ACC112 (cell line): ENCODE results near the gene INTS2.
"Not testable (repeated sequence)": the region's sequence is repeated elsewhere in the genome, so short reads cannot be mapped to it uniquely, and the experiment has no call there.

Experiments used
- H2AFZ ChIP-seq: fragments of 200-600 bp; sonication (generic); one replicate; pipeline ENCODE4 v1.6.0; 2017; ENCODE audit warnings: antibody characterized with exemption, low read length; ENCODE audit not compliant: unreplicated experiment
- H3K27ac ChIP-seq: fragments of 200-600 bp; sonication (generic); 2 replicates; pipeline ENCODE4 v1.5.1; 2014; ENCODE audit warnings: low read depth, mild to moderate bottlenecking, antibody characterized with exemption, low read length, moderate library complexity
- H3K27me3 ChIP-seq: fragments of 200-600 bp; sonication (generic); 2 replicates; pipeline ENCODE4 v1.6.1; 2014; ENCODE audit warnings: mild to moderate bottlenecking, antibody characterized with exemption, low read length, moderate library complexity, mixed read lengths; ENCODE audit not compliant: insufficient read depth
- H3K36me3 ChIP-seq: fragments of 200-600 bp; sonication (generic); 2 replicates; pipeline ENCODE4 v1.6.1; 2016; ENCODE audit warnings: mild to moderate bottlenecking, antibody characterized with exemption, low read length, moderate library complexity, mixed read lengths; ENCODE audit not compliant: insufficient read depth
- H3K4me1 ChIP-seq: fragments of 200-600 bp; sonication (generic); one replicate; pipeline ENCODE4 v1.6.1; 2016; ENCODE audit warnings: low read length, mixed read lengths; ENCODE audit not compliant: insufficient read depth, unreplicated experiment, control insufficient read depth
- H3K4me3 ChIP-seq: fragments of 200-600 bp; sonication (generic); 2 replicates; pipeline ENCODE4 v1.5.1; 2014; ENCODE audit warnings: mild to moderate bottlenecking, low read depth, low read length
- H3K79me2 ChIP-seq: fragments of 200-600 bp; sonication (generic); one replicate; pipeline ENCODE4 v1.6.0; 2016; ENCODE audit warnings: low read length; ENCODE audit not compliant: control insufficient read depth, unreplicated experiment, insufficient read depth

Gene INTS2

DNA sequence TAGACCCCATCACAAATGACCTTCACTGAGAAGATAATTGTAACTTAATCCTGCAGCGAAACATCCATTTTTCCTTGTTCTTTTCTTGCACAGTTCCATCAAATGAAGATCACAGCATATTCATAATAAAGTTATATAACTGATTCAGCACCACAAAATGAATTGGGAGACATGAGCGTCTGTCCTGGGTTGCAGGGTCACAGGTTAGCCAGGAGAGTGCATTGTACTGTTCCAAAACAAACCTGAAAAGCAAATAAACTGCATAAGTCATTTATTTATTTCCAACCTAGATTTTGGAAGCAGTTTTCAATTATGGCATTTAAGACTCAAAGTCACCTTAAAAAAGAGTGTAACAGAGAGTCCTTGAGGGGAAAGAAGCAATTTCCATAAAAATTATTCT is 18.6 kb upstream of the INTS2 start:
- H3K4me1 ChIP-seq = no peaks in the 10 kb centered on the region
- H3K79me2 ChIP-seq = no peaks in the 10 kb centered on the region
- no peak overlapping the region for H3K4me3 ChIP-seq
- H3K27me3 ChIP-seq = no peaks in the 10 kb centered on the region
- no peak overlapping the region for H3K27ac ChIP-seq
- peaks cover 21% of the 10 kb centered on the region for H3K36me3 ChIP-seq
- no peak overlapping the region for H2AFZ ChIP-seq

DNA sequence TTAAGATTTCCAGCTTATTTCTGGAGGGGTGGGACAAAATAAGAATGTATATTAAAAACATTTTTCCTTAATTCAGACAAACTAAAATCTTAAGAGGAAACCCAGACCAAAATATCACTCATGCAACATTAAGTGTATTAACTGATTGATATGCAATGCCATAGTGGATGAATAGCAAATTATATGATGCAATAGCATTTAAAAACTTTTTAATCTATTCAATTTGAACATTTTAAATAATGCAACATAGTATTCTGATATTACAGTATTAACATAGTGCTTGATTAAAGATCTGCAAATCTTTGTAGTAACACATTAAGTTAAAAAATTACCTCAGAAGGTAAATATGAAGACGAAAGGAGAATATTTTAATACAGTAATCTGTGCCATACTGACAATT is 15.3 kb upstream of the INTS2 start:
- peaks cover 17% of the 10 kb centered on the region for H3K36me3 ChIP-seq
- no peaks in the 10 kb centered on the region for H3K79me2 ChIP-seq
- no peak overlapping the region for H3K27ac ChIP-seq
- no peak overlapping the region for H2AFZ ChIP-seq
- H3K4me3 ChIP-seq = no peak overlapping the region
- H3K27me3 ChIP-seq = no peaks in the 10 kb centered on the region
- no peaks in the 10 kb centered on the region for H3K4me1 ChIP-seq

DNA sequence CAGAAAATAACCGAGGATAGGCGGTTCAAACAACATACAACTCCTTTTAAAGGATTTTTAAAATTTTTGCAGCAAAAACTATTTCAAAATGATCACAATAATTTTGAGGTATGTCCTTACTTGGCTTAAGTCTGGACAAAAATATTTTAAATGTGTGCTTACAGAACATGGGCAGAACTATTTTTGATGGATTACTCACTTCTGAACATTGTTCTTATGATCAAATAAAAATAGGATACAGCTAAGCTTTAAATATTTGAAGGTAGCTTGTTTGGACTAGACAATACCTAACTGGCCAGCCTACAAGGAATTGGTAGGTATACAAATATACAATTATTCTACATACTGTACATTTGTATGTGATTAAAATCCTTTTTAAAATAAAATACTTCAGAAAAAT is 14.3 kb upstream of the INTS2 start:
- no peak overlapping the region for H3K4me3 ChIP-seq
- peaks cover 16% of the 10 kb centered on the region for H3K36me3 ChIP-seq
- no peaks in the 10 kb centered on the region for H3K27me3 ChIP-seq
- H2AFZ ChIP-seq = no peak overlapping the region
- H3K4me1 ChIP-seq = no peaks in the 10 kb centered on the region
- H3K79me2 ChIP-seq = no peaks in the 10 kb centered on the region
- no peak overlapping the region for H3K27ac ChIP-seq

DNA sequence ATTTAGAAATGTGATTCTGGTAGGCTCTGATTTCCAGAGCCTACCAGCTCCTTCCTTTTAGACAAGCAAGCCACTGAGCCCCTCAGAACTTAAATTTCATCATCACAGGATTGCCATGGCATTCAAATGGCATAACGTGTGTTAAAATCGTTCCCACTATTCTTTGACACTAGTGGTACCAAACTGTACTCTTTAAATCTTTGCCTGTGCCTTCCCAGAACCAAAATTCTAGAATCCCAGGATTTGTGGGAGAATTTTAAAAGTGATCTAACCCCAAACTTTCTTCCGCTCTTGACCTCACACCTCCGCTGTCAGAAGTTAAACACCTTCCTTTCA is 287 bp upstream of the INTS2 start:
- Histone ChIP-seq H3K4me3 (peak overlapping the region; percentile 79), H3K79me2 (peaks cover 12% of the 10 kb centered on the region), H3K36me3 (0 out of 2 replicates have a peak, but pooled peaks cover 10% of the 10 kb centered on the region), H2AFZ (peak overlapping the region; percentile 96), H3K27me3 (no peaks in the 10 kb centered on the region), H3K27ac (peak overlapping the region; percentile 37; the same call in 1 of the 2 replicates), H3K4me1 (peaks cover 10% of the 10 kb centered on the region)

DNA sequence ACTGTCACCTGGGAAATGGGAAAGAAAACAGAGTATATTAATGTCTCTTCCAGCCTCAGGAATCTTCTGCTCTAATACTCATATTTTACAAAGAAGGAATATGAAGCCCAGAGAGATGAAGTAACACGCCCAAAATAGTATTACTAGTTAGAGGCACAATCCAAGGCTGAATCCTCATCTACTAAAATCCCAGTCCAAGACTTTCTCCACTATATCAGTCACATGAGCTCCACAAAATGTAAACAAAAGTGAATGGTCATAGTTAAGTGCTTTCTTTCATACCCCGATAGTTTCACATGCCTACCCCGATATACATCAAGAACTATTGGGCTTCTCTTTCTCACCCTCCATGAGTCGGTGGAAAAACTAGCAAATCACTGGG is 965 bp downstream of the INTS2 start:
- Histone ChIP-seq H3K27me3 (no peaks in the 10 kb centered on the region), H3K4me3 (peak overlapping the region; percentile 79), H3K79me2 (peaks cover 12% of the 10 kb centered on the region), H2AFZ (peak overlapping the region; percentile 96), H3K4me1 (peaks cover 10% of the 10 kb centered on the region), H3K36me3 (0 out of 2 replicates have a peak, but pooled peaks cover 13% of the 10 kb centered on the region), H3K27ac (peak overlapping the region; percentile 61)

DNA sequence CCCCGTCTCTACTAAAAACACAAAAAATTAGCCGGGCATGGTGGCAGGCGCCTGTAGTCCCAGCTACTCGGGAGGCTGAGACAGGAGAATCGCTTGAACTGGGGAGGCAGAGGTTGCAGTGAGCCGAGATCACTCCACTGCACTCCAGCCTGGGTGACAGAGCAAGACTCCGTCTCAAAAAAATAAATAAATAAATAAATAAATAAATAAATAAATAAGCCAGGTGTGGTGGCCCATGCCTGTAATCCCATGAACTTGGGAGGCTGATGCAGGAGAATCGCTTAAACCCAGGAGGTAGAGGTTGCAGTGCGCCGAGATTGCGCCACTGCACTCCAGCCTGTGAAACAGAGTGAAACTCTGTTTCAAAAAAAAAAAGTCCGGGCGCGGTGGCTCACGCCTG is 12.6 kb downstream of the INTS2 start:
- H3K4me3 ChIP-seq, H3K4me1 ChIP-seq, H3K27me3 ChIP-seq, H2AFZ ChIP-seq, H3K79me2 ChIP-seq, H3K27ac ChIP-seq: not testable (repeated sequence)
- peaks cover 21% of the 10 kb centered on the region for H3K36me3 ChIP-seq

DNA sequence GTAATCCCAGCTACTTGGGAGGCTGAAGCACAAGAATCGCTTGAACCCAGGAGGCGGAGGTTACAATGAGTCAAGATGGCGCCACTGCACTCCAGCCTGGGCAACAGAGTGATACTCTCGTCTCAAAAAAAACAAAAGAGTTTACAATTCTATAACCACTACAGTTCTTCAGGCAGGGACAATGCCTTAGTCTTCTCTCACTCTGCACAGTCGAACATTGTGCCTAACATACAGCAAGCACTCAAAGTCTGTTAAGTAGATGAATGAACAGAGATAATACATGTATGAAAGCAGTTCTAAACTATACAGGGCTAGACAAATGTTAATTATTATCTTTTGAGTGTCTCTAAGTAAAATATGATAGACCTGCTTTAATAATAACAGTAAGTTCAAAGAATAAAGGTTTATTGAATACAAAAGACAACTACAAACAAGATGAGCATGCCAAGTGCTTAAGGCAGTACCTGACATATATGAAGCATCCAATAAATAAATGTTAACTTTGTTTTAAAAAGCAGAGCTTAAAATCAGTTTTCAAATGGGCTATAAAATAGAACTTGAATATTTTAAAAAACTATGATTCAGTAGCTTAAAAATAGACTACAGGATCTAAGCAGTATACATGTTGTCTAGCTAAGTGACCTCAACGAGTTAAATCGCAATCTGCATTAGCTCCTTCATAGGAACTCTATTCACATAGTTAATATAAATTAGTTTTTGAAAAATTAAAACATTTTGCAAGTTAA is 19.3 kb downstream of the INTS2 start:
- Histone ChIP-seq H3K27me3 (no peaks in the 10 kb centered on the region), H3K4me1 (no peaks in the 10 kb centered on the region), H3K79me2 (no peaks in the 10 kb centered on the region), H3K4me3 (no peak overlapping the region), H2AFZ (no peak overlapping the region), H3K27ac (no peak overlapping the region), H3K36me3 (peaks cover 21% of the 10 kb centered on the region)

DNA sequence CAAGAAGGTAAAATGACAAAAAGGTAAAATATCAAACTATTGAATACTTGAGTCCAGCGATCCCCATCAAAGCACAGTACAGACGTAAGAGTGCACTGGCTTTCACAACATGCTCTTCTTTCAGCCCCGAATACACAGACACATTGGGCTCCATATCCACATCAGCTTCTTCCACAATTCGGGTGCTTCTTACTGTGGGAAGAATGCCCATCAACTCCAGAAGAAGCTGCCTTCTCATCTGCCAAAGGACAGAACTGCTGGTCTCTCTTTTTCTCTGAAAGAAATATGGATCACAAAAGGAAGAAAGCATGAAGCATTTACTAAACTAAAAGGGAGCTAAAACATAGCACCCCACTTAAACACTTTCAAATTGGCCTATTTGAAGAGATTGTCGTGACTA is 20.4 kb downstream of the INTS2 start:
- Histone ChIP-seq H3K27me3 (no peaks in the 10 kb centered on the region), H3K36me3 (peaks cover 22% of the 10 kb centered on the region), H2AFZ (no peak overlapping the region), H3K79me2 (no peaks in the 10 kb centered on the region), H3K27ac (no peak overlapping the region), H3K4me1 (no peaks in the 10 kb centered on the region), H3K4me3 (no peak overlapping the region)

DNA sequence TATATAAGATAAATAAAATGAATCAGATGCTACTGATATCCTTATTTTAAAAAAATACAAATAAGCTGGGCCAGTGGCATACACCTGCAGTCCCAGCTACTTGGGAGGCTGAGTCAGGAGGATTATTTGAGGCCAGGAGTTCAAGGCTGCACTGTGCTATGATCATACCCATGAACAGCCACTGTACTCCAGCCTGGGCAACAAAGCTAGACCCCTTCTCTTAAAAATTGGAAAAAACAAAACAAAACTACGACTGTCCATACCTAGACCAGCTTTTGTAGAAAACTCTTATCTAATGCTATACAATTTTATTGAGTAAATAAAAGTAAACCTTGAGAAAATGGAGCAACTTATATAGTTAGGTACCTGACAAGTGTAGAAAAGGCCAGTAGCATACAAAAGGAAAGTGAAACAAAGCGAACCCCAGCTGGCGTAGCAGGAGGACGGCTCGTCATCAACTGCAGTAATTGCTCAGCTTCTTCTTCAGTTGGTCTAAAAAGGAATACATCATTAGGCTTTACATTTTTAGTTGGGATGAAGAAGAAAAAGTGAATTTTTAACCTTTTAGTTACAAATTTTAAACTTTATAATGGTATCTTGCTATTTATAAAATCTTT is 23.6 kb downstream of the INTS2 start:
- Histone ChIP-seq H3K36me3 (peaks cover 20% of the 10 kb centered on the region), H2AFZ (no peak overlapping the region), H3K27ac (no peak overlapping the region), H3K4me1 (no peaks in the 10 kb centered on the region), H3K27me3 (no peaks in the 10 kb centered on the region), H3K79me2 (no peaks in the 10 kb centered on the region), H3K4me3 (no peak overlapping the region)

DNA sequence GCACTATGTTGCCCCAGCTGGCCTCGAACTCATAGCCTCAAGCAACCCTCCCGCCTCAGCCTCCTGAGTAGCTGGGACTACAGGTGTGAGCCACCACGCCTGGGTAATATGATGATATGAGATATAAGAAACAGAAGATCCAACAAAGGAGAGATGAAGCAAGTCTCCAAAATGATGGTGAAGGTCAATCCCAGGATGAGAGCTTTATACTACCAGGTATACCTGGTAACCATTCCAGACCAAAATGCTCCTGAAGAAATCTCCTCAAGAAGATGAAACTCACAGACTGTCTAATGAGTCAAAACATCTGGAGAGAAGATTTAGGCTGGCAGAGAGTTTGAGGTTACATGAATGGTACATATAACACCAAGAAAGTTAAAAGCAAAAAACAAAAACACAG is 24.5 kb downstream of the INTS2 start:
- peaks cover 20% of the 10 kb centered on the region for H3K36me3 ChIP-seq
- H3K4me1 ChIP-seq = no peaks in the 10 kb centered on the region
- H3K27me3 ChIP-seq = no peaks in the 10 kb centered on the region
- no peak overlapping the region for H3K27ac ChIP-seq
- H3K79me2 ChIP-seq = no peaks in the 10 kb centered on the region
- no peak overlapping the region for H3K4me3 ChIP-seq
- no peak overlapping the region for H2AFZ ChIP-seq

DNA sequence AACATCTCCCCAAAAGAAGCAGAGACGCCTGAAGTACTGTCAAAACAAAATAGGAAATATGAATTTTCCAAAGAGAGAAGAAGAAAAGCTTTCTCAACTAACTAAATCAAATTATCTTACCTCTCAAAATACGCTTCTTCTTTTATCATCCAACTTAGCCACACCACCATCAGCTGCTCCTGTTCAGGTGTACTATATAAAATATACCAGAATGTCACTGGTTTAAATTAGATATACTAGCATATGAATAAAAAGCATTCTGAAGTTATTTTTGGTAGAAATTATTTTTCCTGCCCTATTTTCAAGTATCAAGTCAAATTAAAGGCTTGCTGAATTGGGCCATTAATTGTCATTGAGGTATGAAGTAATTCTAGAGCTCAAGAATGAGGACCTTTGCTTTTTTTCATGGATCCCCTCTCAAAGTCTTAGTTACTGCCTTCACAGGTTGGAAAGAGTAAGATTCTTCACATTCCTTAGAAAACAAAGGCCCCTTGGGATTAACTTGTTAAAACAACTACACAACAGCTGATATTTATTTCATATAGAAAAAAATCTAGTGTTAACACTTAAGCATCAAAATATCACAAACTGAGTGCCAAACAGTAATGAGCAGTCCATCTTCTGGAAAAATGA is 30.1 kb downstream of the INTS2 start:
- H3K4me1 ChIP-seq = no peaks in the 10 kb centered on the region
- no peaks in the 10 kb centered on the region for H3K27me3 ChIP-seq
- H3K79me2 ChIP-seq = no peaks in the 10 kb centered on the region
- H3K4me3 ChIP-seq = no peak overlapping the region
- H3K36me3 ChIP-seq = peaks cover 23% of the 10 kb centered on the region; the same call in 1 of the 2 replicates
- no peak overlapping the region for H2AFZ ChIP-seq
- H3K27ac ChIP-seq = no peak overlapping the region
